GM19467 (cell line): ENCODE results near the gene ALS2CL.

Source experiments
- ATAC-seq: cut with Tn5 transposase; IDR thresholded peaks from one replicate; pipeline ENCODE4 v1.9.1; 2021; ENCODE audit warnings: mild to moderate bottlenecking, moderate library complexity; ENCODE audit not compliant: unreplicated experiment

ALS2CL gene

DNA sequence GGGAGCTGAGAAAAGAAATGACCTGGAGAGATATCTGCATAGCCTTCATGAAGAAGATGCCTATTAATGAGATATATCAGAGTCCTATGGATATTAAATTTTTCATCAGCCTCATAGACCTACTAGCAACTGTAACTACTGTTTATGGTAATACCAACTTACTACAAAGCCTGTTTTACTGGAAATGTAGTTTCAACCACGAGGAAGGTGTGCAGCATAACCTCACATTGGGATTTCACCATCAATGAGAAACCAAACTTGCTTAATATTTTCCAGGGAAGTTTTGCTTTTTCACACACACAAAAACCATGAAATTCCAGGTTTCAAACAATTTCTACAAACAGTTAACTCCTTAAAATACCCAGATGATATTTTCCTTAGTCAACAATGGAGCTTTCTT lies 49.8 kb downstream of the ALS2CL start:
- ATAC-seq: no peak

- ATAC-seq: no peak
Observed at GRCh38 chr3:46642971-46643370, 50.5 kb downstream of the ALS2CL start.

DNA sequence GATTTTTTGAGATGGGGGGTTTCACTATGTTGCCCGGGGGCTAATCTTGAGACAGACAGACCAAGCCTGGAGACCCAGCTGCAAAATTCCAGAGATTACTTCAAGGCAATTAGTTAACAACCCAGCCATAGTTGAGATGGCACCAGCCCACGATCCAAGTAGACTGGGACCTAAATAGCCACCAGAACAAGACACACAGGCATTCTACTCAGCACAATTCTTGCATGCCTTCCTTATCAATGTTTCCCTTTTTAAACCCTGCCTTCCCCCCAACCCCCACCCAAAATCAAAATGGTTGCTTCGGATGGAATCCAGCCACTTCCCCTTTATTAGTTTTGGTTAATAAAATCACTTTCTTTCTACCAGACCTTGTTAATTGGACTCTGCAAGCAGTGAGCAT lies 52.6 kb downstream of the ALS2CL start:
- no peak for ATAC-seq

DNA sequence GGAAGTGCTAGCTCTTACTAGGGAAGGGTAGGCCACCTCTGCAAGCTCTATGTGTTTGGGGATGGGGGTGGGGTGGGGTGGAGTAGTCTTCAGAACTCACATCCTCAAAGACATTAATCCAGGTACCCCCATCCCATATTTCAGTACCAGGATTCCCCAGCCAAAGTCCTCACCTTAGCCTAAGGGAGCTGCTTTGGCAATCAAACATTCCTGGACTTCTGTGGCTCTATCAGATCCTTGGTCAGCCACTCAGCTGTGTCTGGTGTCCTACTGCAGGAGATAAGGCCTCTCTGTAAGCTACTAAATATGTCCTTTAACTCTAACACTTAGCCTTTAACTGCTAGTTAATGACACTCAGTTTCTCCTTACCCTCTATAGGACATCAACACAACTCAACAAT lies 54.3 kb downstream of the ALS2CL start:
- ATAC-seq: no peak

GRCh38 chr3:46634856-46635255 lies 58.6 kb downstream of the ALS2CL start:
- ATAC-seq: no peak

DNA sequence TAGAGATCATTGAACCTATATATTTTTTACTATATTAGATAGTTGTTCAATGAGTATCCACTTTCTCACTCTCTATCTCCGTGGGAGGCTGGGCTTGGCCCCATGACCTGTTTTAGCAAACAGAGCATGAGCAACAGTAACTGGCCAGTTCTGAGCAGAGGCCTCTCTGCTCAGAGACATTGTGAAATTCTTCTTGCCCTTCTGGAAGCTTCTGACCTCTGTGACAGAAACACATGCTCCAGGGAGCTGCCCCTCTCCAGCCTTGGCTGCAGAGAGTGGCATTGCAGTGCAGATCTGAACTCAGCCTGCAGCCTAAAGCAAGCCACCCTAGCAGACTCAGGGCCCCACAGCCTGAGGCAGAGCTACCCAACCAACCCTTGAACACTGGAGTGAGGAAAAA lies 60.7 kb downstream of the ALS2CL start:
- no peak for ATAC-seq

GRCh38 chr3:46629551-46630517 lies 63.6 kb downstream of the ALS2CL start:
- peak; percentile 78 for ATAC-seq

DNA sequence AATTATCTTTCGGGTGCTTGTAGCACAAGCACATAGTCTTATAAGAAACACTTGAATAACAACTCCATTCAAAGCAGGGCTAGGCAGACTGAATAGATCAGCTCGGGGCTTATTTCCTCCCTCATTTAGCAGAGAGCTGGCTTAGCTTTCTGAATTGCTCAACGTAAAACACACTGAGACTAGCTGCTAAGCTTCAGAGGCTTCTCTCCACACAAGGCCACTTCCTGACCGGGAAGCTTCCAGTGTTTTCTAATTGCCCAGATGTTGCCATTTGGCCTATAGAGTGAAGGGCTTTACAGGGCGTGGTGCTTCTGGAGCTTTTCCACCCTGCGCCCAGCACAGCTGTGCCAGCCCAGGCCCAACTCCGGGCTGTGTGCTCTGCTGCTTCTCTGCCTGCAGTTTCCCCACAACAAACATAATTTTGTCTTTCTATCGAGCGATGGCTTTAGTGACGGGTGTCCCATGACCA lies 64.5 kb downstream of the ALS2CL start:
- no peak for ATAC-seq

DNA sequence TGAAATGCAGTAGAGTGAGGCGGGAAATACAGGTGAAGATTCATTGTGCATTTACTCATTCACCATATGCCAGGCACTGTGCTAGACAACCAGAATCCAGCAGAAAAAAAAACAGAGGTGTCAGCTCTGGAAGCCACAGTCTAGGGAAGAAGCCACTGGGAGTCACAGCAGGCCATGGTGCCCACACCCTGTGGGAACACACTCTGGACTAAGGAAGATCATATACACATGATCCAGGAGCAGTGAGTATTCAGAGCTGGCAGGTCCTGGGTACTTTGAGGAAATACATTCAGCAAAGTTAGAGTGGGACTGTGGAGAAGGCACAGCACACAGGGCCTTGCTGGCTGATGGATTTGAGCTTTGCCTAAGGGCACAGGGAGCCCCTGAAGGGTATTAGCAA lies 66.4 kb downstream of the ALS2CL start:
- no peak for ATAC-seq

- ATAC-seq: no peak
Observed at GRCh38 chr3:46626039-46626438, 67.4 kb downstream of the ALS2CL start.

DNA sequence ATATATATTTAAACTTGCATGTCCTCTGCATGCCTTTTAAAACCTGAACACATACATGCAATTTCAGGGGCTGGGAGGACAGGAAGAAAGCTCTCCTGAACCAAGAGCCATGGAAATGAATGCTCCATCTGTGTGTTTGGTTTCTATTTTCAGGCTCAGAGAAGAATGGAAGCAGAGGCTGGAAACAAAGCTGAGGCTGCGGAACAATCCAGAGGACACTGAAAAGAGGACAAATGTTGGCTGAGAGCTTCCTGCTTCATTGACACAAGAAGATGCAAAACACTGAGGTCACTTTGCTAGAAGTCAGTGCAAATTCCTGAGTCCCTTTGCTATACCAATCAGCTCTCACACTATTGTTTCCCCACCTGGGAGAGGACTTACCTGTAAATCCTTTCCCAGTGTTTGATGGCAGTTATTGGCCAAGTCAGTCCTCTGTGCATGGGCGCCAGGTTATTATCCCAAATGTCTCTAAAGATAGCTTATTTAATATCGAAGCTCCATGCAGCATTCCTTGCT lies 68.4 kb downstream of the ALS2CL start:
- no peak for ATAC-seq

DNA sequence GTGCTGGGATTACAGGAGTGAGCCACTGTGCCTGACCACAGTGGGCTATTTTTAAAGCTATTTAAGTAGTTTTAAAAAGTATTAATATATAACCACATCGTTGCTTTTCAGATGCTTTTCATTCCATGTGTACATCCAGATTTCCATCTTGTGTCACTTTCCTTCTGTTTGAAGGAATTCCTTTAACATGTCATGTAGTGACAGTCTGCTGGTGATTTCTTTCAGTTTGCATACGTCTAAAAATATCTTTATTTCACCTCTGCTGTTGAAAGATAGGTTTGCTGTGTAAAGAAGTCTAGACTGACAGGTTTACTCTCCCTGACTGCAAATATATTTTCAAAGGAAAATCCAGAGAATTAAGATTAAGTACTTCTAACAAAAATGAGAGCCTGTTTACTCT lies 68.9 kb downstream of the ALS2CL start:
- ATAC-seq: no peak

DNA sequence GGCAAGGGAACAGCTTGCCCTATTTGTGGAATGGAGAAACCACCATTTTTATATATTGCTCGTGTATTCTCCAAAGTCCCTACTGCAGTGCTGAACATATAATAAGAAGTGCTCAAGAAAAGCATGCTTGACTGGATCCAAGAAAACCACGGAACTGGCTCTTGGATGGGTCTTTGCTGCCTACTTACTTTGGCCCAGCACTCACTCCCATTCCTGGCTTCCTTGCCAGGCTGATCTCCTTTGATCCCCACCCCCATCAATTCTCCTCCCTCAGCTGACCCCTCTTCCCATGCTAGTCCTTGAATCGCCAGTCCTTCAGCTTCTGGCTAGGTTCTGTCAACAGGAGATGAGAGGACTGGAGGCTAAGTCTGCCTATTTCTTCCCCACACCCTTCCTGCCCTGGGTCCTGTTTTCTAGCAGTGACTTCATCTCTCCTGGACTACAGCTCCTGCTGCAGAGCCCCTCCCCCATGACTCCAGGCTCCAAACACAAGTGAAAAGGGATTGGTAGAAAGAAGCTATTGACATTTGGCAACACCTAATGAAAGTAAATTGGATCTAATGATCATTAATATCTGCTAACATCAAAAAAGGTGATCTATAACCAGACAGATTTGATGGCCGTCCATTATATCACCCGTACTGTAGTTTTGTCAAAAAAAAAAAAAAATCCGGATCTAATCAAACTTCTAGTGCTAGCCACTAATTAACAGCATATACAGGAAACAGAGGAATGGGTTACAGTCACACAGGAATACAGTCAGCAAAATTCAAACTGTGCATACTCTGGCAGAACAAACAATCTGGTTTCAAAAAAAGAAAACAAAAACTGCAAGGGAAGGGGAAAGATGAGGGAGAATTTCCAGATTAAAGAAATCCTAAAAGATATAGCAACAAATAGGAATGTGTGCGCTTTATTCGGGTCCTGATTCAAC lies 73.4 kb downstream of the ALS2CL start:
- ATAC-seq: no peak
